ENCODE measurements around the gene HMG20A. TPM values are rescaled to one million over a fixed set of nuclear protein-coding genes. Genes with fewer than 3 reads are reported as not detected.

HMG20A gene
- polyA plus RNA-seq, 1 donor from 2014 or later = 52.2 TPM

DNA sequence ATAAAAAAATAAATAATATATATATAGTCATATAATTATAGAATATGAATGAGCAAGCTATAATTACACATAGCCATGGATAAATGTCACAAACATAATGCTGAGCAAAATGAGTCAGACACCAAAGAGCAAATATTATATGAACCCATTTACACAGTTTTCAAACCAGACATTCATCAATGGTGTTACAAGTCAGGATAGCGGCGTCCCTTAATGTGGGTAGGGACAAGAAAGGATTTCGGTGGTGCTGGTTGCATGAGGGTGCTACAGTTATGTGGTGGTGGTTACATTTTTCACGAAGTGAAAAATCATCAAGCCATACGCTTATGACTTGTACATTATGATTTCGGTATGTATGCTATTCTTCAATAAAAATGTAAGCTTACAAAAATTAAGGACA lies 100.5 kb downstream of the HMG20A start:
- no peaks in the 10 kb centered on the region for H4K20me1 ChIP-seq (ENCODE audit: insufficient read depth)
- no peaks in the 10 kb centered on the region for H3K79me2 ChIP-seq (replicated peaks; ENCODE audit: insufficient read depth, low read length)
- no peak overlapping the region for H3K9ac ChIP-seq (ENCODE audit: low read length)
- no peak overlapping the region for H3K4me3 ChIP-seq (ENCODE audit: low read length)
- H3K9me2 ChIP-seq (ENCODE audit: insufficient read depth, low read length) = no peaks in the 10 kb centered on the region
- H3K4me2 ChIP-seq (ENCODE audit: low read length) = no peak overlapping the region
- no peaks in the 10 kb centered on the region for H3K9me3 ChIP-seq (ENCODE audit: low read length)
- no peak overlapping the region for H2AFZ ChIP-seq (ENCODE audit: low read depth, low read length)
- no peaks in the 10 kb centered on the region for H3K27me3 ChIP-seq (ENCODE audit: insufficient read depth, low read depth, low read length)
- H3K27ac ChIP-seq (ENCODE audit: low read length) = no peak overlapping the region
- H3F3A ChIP-seq (ENCODE audit: insufficient read depth, low read length, poor library complexity, severe bottlenecking) = no peaks in the 10 kb centered on the region
- no peaks in the 10 kb centered on the region for H3K36me3 ChIP-seq (ENCODE audit: insufficient read depth, low read length)
- no peak for TF ChIP-seq EZH2 (IDR thresholded peaks at IDR 0.05; ENCODE audit: borderline replicate concordance, insufficient read depth, low read length, poor library complexity, severe bottlenecking)
- no peak for TF ChIP-seq MXI1 (conservative IDR thresholded peaks at IDR 0.05; ENCODE audit: poor library complexity, severe bottlenecking)

GRCh38 chr15:77525400-77525811 lies 104.7 kb downstream of the HMG20A start:
- Histone ChIP-seq H3K79me2 (replicated peaks; ENCODE audit: insufficient read depth, low read length) (no peaks in the 10 kb centered on the region), H3K36me3 (ENCODE audit: insufficient read depth, low read length) (no peaks in the 10 kb centered on the region), H3K9ac (ENCODE audit: low read length) (no peak overlapping the region), H3K27ac (ENCODE audit: low read length) (no peak overlapping the region), H3K27me3 (ENCODE audit: insufficient read depth, low read depth, low read length) (no peaks in the 10 kb centered on the region), H2AFZ (ENCODE audit: low read depth, low read length) (no peak overlapping the region), H3K9me2 (ENCODE audit: insufficient read depth, low read length) (no peaks in the 10 kb centered on the region), H3K4me2 (ENCODE audit: low read length) (no peak overlapping the region), H3F3A (ENCODE audit: insufficient read depth, low read length, poor library complexity, severe bottlenecking) (no peaks in the 10 kb centered on the region), H3K4me3 (ENCODE audit: low read length) (no peak overlapping the region), H4K20me1 (ENCODE audit: insufficient read depth) (no peaks in the 10 kb centered on the region), H3K9me3 (ENCODE audit: low read length) (no peaks in the 10 kb centered on the region)
- TF ChIP-seq MXI1 (conservative IDR thresholded peaks at IDR 0.05; ENCODE audit: poor library complexity, severe bottlenecking) (no peak), TAF1 (IDR thresholded peaks at IDR 0.05; ENCODE audit: low read depth) (no peak), POLR2AphosphoS5 (IDR thresholded peaks at IDR 0.05) (no peak), SMC3 (conservative IDR thresholded peaks at IDR 0.05; ENCODE audit: poor library complexity) (no peak), EZH2 (IDR thresholded peaks at IDR 0.05; ENCODE audit: borderline replicate concordance, insufficient read depth, low read length, poor library complexity, severe bottlenecking) (no peak)

- Histone ChIP-seq H3K27me3 (ENCODE audit: insufficient read depth, low read depth, low read length) (no peaks in the 10 kb centered on the region), H3K79me2 (replicated peaks; ENCODE audit: insufficient read depth, low read length) (no peaks in the 10 kb centered on the region), H3K9me3 (ENCODE audit: low read length) (no peaks in the 10 kb centered on the region), H3F3A (ENCODE audit: insufficient read depth, low read length, poor library complexity, severe bottlenecking) (no peaks in the 10 kb centered on the region), H3K4me3 (ENCODE audit: low read length) (no peak overlapping the region), H3K9me2 (ENCODE audit: insufficient read depth, low read length) (no peaks in the 10 kb centered on the region), H3K27ac (ENCODE audit: low read length) (no peak overlapping the region), H2AFZ (ENCODE audit: low read depth, low read length) (no peak overlapping the region), H3K4me2 (ENCODE audit: low read length) (no peak overlapping the region), H4K20me1 (ENCODE audit: insufficient read depth) (no peaks in the 10 kb centered on the region), H3K9ac (ENCODE audit: low read length) (no peak overlapping the region), H3K36me3 (ENCODE audit: insufficient read depth, low read length) (no peaks in the 10 kb centered on the region)
- TF ChIP-seq EZH2 (IDR thresholded peaks at IDR 0.05; ENCODE audit: borderline replicate concordance, insufficient read depth, low read length, poor library complexity, severe bottlenecking) = no peak
- TF ChIP-seq TAF1 (IDR thresholded peaks at IDR 0.05; ENCODE audit: low read depth) = no peak
- no peak for TF ChIP-seq CTCF (IDR thresholded peaks at IDR 0.05; ENCODE audit: poor library complexity, severe bottlenecking)
- no peak for TF ChIP-seq EP300 (conservative IDR thresholded peaks at IDR 0.05; ENCODE audit: poor library complexity, severe bottlenecking)
- no peak for TF ChIP-seq SMC3 (conservative IDR thresholded peaks at IDR 0.05; ENCODE audit: poor library complexity)
- no peak for TF ChIP-seq MXI1 (conservative IDR thresholded peaks at IDR 0.05; ENCODE audit: poor library complexity, severe bottlenecking)
These were observed 105.4 kb downstream of the HMG20A start for GRCh38 chr15:77525907-77526594.
